DND-41 (cell line): Measurements from ENCODE around the gene GPR33.

Experiments
- EZH2 ChIP-seq: IDR thresholded peaks from 3 replicates; pipeline ENCODE4 v1.6.1; 2012; ENCODE audit warnings: borderline replicate concordance, low read depth, mild to moderate bottlenecking, moderate library complexity, low read length, inconsistent platforms; ENCODE audit not compliant: severe bottlenecking
- TF ChIP-seq, protein P1 (sequence below): IDR thresholded peaks from 2 replicates; pipeline ENCODE4 v1.5.1; 2012; ENCODE audit warnings: borderline replicate concordance, low read length, moderate library complexity, mild to moderate bottlenecking; ENCODE audit not compliant: poor library complexity, severe bottlenecking; ENCODE audit errors: extremely low read depth

DNA sequence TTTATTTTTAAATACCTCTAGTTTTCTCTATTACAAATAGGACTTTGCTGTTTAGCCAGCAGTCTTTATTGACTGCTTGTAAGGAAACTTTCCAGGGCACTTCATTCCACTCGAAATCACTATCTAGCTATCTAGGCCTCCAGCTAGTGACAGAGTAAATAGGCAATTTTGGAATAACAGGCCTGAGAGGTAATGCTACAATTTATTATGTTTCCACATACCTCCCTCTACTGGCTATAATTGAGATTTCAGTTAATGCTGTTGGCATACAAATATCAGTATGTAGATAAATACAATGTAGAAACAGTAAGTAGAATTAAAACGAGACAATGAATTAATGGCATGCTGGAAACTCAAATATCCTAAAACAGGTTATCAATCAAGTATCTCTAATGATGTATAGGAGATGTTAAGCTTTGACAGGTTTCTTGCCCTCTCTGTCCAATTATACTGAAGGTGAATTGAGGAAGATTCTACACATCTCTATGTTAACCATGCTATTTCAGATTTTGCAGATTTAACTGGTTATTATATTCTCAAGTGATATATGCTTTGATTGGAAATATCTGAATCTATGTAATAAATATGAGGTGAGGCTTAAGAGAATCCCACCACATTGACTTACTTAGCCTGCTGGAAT, 37.7 kb downstream of the GPR33 start:
- TF ChIP-seq, protein P1, sequence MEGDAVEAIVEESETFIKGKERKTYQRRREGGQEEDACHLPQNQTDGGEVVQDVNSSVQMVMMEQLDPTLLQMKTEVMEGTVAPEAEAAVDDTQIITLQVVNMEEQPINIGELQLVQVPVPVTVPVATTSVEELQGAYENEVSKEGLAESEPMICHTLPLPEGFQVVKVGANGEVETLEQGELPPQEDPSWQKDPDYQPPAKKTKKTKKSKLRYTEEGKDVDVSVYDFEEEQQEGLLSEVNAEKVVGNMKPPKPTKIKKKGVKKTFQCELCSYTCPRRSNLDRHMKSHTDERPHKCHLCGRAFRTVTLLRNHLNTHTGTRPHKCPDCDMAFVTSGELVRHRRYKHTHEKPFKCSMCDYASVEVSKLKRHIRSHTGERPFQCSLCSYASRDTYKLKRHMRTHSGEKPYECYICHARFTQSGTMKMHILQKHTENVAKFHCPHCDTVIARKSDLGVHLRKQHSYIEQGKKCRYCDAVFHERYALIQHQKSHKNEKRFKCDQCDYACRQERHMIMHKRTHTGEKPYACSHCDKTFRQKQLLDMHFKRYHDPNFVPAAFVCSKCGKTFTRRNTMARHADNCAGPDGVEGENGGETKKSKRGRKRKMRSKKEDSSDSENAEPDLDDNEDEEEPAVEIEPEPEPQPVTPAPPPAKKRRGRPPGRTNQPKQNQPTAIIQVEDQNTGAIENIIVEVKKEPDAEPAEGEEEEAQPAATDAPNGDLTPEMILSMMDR, result peak; percentile 62
- TF ChIP-seq EZH2, result no peak
